Non-pigmented ciliary epithelial cell (primary cell): ENCODE measurements around the gene PACSIN2.
"Not testable (repeated sequence)": the region's sequence is repeated elsewhere in the genome, so short reads cannot be mapped to it uniquely, and the experiment has no call there.

ENCODE experiments used
- DNase-seq: peaks from one replicate; pipeline ENCODE4 v3.0.0-alpha.2; 2010; ENCODE audit warnings: low read depth

Gene PACSIN2

GRCh38 chr22:42945736-42946135 lies 69.2 kb downstream of the PACSIN2 start:
- DNase-seq, result no peak

- DNase-seq, result no peak
Measured at GRCh38 chr22:42945027-42945426, 69.9 kb downstream of the PACSIN2 start.

GRCh38 chr22:42944409-42944808 lies 70.5 kb downstream of the PACSIN2 start:
- DNase-seq, result no peak

GRCh38 chr22:42943981-42944380 lies 71.0 kb downstream of the PACSIN2 start:
- no peak for DNase-seq

- DNase-seq, result no peak
Measured at GRCh38 chr22:42942351-42942750, 72.6 kb downstream of the PACSIN2 start.

GRCh38 chr22:42939941-42940653 lies 74.9 kb downstream of the PACSIN2 start:
- peak; percentile 58 for DNase-seq

- no peak for DNase-seq
Measured at GRCh38 chr22:42939451-42939881, 75.5 kb downstream of the PACSIN2 start.

- DNase-seq, result no peak
Measured at GRCh38 chr22:42938976-42939375, 76.0 kb downstream of the PACSIN2 start.

GRCh38 chr22:42938449-42938848 lies 76.5 kb downstream of the PACSIN2 start:
- no peak for DNase-seq

- peak; percentile 44 for DNase-seq
Measured at GRCh38 chr22:42937164-42937843, 77.6 kb downstream of the PACSIN2 start.

GRCh38 chr22:42936680-42937079 lies 78.3 kb downstream of the PACSIN2 start:
- DNase-seq, result not testable (repeated sequence)

GRCh38 chr22:42934338-42934737 lies 80.6 kb downstream of the PACSIN2 start:
- no peak for DNase-seq

- peak; percentile 88 for DNase-seq
Measured at GRCh38 chr22:42933485-42934091, 81.4 kb downstream of the PACSIN2 start.

- no peak for DNase-seq
Measured at GRCh38 chr22:42932857-42933484, 82.0 kb downstream of the PACSIN2 start.

GRCh38 chr22:42932197-42932519 lies 82.8 kb downstream of the PACSIN2 start:
- DNase-seq, result no peak

- no peak for DNase-seq
Measured at GRCh38 chr22:42931421-42932196, 83.3 kb downstream of the PACSIN2 start.

- DNase-seq, result no peak
Measured at GRCh38 chr22:42930810-42931420, 84.0 kb downstream of the PACSIN2 start.

- DNase-seq, result no peak
Measured at GRCh38 chr22:42929838-42930155, 85.2 kb downstream of the PACSIN2 start.

- no peak for DNase-seq
Measured at GRCh38 chr22:42928969-42929837, 85.7 kb downstream of the PACSIN2 start.

- DNase-seq, result no peak
Measured at GRCh38 chr22:42927966-42928365, 87.0 kb downstream of the PACSIN2 start.

GRCh38 chr22:42926768-42927167 lies 88.2 kb downstream of the PACSIN2 start:
- no peak for DNase-seq
